ENCODE measurements around the gene CACNG1.

Gene CACNG1

GRCh38 chr17:67069603-67070136 lies 25.3 kb downstream of the CACNG1 start:
- in situ Hi-C loops (cut with HindIII; ENCODE audit: low sequenced_read_pairs): no loop called here
- no peak for DNase-seq (ENCODE audit: low read depth, low spot score)
- TF ChIP-seq, protein P1, sequence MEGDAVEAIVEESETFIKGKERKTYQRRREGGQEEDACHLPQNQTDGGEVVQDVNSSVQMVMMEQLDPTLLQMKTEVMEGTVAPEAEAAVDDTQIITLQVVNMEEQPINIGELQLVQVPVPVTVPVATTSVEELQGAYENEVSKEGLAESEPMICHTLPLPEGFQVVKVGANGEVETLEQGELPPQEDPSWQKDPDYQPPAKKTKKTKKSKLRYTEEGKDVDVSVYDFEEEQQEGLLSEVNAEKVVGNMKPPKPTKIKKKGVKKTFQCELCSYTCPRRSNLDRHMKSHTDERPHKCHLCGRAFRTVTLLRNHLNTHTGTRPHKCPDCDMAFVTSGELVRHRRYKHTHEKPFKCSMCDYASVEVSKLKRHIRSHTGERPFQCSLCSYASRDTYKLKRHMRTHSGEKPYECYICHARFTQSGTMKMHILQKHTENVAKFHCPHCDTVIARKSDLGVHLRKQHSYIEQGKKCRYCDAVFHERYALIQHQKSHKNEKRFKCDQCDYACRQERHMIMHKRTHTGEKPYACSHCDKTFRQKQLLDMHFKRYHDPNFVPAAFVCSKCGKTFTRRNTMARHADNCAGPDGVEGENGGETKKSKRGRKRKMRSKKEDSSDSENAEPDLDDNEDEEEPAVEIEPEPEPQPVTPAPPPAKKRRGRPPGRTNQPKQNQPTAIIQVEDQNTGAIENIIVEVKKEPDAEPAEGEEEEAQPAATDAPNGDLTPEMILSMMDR (IDR thresholded peaks at IDR 0.05; ENCODE audit: low read depth, low read length): no peak
- no peak overlapping the region for H3K4me3 ChIP-seq (ENCODE audit: low read depth, low read length)

DNA sequence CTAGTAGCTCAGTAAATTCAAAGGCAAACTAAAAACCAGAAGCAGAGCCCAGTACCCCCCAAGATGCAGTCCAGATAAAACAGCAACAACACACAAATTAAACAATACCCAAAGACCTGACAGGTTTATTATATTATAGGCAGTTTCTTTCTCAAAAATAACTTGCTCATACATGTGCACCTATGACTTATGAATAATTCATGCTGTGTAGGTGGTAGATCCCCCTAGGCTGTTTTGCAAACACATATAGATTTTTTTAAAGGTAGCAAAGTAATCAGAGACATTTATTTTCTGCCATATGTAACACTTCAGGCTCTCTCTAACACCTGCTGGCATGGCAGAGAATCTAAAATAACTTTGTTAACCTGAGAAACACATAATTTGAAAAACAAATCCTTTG lies 27.2 kb downstream of the CACNG1 start:
- TF ChIP-seq, protein P1 (IDR thresholded peaks at IDR 0.05; ENCODE audit: low read depth, low read length): no peak
- H3K4me3 ChIP-seq (ENCODE audit: low read depth, low read length): no peak overlapping the region
- in situ Hi-C loops (cut with HindIII; ENCODE audit: low sequenced_read_pairs): no loop called here
- DNase-seq (ENCODE audit: low read depth, low spot score): no peak

DNA sequence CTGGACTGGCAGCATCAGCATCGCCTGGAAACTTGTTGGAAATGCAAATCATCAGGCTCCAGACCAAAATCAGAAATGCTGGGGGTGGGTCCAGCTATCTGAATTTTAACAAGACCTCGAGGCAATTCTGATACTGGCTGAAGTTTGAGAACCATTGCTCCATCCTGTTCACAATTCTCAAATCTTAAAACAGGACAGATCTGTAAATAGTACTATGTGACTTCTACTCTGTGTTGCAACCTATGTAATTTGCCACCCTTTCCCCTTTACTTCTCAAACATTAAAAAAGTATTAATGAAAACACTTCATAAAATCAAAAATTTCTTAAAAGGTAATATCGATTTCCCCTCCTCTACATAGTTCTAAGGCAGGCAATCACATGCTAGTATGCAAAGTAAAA lies 28.5 kb downstream of the CACNG1 start:
- in situ Hi-C loops (cut with HindIII; ENCODE audit: low sequenced_read_pairs): no loop called here
- DNase-seq (ENCODE audit: low read depth, low spot score): no peak
- TF ChIP-seq, protein P1 (IDR thresholded peaks at IDR 0.05; ENCODE audit: low read depth, low read length): no peak
- H3K4me3 ChIP-seq (ENCODE audit: low read depth, low read length): no peak overlapping the region

- in situ Hi-C loops (cut with HindIII; ENCODE audit: low sequenced_read_pairs): no loop called here
- no peak overlapping the region for H3K4me3 ChIP-seq (ENCODE audit: low read depth, low read length)
- TF ChIP-seq, protein P1 (IDR thresholded peaks at IDR 0.05; ENCODE audit: low read depth, low read length): no peak
- DNase-seq (ENCODE audit: low read depth, low spot score): no peak
These were observed 30.4 kb downstream of the CACNG1 start for GRCh38 chr17:67074781-67075180.

DNA sequence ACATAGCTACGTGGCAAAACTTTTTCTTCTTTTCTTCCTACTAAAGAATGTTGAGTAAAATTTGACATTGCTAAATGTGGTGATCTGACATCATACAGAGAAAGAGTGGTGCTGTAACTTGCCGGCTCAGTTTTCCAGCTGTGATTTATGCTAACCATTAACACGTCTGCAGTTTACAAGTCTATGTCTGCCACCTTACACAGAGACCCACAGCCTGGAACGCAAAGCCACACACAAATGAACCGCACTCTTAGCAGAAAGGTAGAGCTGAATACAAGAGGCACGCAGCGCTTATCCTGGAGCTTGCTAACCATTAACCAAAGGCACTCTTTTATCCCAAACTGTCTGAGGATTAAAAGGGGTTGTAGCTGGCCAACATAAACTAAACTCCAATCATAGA lies 31.9 kb downstream of the CACNG1 start:
- TF ChIP-seq, protein P1 (IDR thresholded peaks at IDR 0.05; ENCODE audit: low read depth, low read length): no peak
- no peak for DNase-seq (ENCODE audit: low read depth, low spot score)
- no peak overlapping the region for H3K4me3 ChIP-seq (ENCODE audit: low read depth, low read length)
- in situ Hi-C loops (cut with HindIII; ENCODE audit: low sequenced_read_pairs): no loop called here

DNA sequence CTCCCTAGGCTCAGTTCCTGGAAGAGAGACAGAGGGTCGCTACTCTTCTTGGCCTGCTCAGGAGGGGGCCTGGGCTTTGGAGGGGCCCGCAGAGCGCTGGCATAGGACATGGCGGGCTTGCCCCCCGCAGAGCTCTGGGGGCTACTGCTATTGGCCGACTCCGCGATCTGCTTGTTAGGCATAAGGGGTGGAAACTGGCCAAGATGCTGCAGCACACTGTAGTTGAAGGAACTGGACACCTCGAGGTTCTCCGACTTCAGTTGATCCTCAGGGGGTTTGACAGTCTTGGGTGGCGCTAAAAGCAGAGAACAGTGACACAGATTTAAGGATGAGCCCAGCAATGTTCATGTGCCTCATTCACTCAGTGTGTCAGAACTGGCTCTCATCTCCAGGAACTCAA lies 33.9 kb downstream of the CACNG1 start:
- TF ChIP-seq, protein P1 (IDR thresholded peaks at IDR 0.05; ENCODE audit: low read depth, low read length): no peak
- no peak for DNase-seq (ENCODE audit: low read depth, low spot score)
- H3K4me3 ChIP-seq (ENCODE audit: low read depth, low read length): no peak overlapping the region
- in situ Hi-C loops (cut with HindIII; ENCODE audit: low sequenced_read_pairs): no loop called here

- H3K4me3 ChIP-seq (ENCODE audit: low read depth, low read length): no peak overlapping the region
- TF ChIP-seq, protein P1 (IDR thresholded peaks at IDR 0.05; ENCODE audit: low read depth, low read length): no peak
- DNase-seq (ENCODE audit: low read depth, low spot score): no peak
- in situ Hi-C loops (cut with HindIII; ENCODE audit: low sequenced_read_pairs): no loop called here
These were observed 35.1 kb downstream of the CACNG1 start for GRCh38 chr17:67079491-67079890.

Measured in astrocyte of the spinal cord (primary cell).